LNCaP clone FGC (cell line): ENCODE measurements around the gene FAAH2.
"Not testable (repeated sequence)": the region's sequence is repeated elsewhere in the genome, so short reads cannot be mapped to it uniquely, and the experiment has no call there.

Source experiments
- DNase-seq: peaks from one replicate; pipeline ENCODE4 v3.0.0-alpha.2; 2011; ENCODE audit warnings: low read depth
- H3K4me3 ChIP-seq: 2 replicates; pipeline ENCODE4 v1.5.1; 2011; ENCODE audit warnings: mild to moderate bottlenecking, low read depth, low read length, control low read depth
- CTCF ChIP-seq: IDR thresholded peaks from 2 replicates; pipeline ENCODE4 v1.5.1; 2012; ENCODE audit warnings: mild to moderate bottlenecking; ENCODE audit not compliant: control insufficient read depth, insufficient read depth; ENCODE audit errors: extremely low read depth

Gene FAAH2

GRCh38 chrX:57368158-57368557 lies 81.7 kb downstream of the FAAH2 start:
- no peak for TF ChIP-seq CTCF
- DNase-seq = no peak
- H3K4me3 ChIP-seq = no peak overlapping the region

- no peak overlapping the region for H3K4me3 ChIP-seq
- TF ChIP-seq CTCF = no peak
- DNase-seq = no peak
These were observed 92.8 kb downstream of the FAAH2 start for GRCh38 chrX:57379296-57379695.

- no peak for DNase-seq
- TF ChIP-seq CTCF = no peak
- H3K4me3 ChIP-seq = no peak overlapping the region
These were observed 93.7 kb downstream of the FAAH2 start for GRCh38 chrX:57380026-57380796.

- DNase-seq, H3K4me3 ChIP-seq: not testable (repeated sequence)
These were observed 107.7 kb downstream of the FAAH2 start for GRCh38 chrX:57394162-57394561.

GRCh38 chrX:57403191-57403590 lies 116.7 kb downstream of the FAAH2 start:
- H3K4me3 ChIP-seq, DNase-seq: not testable (repeated sequence)

GRCh38 chrX:57406149-57406548 lies 119.6 kb downstream of the FAAH2 start:
- DNase-seq = no peak
- no peak for TF ChIP-seq CTCF
- no peak overlapping the region for H3K4me3 ChIP-seq

GRCh38 chrX:57417827-57418226 lies 131.3 kb downstream of the FAAH2 start:
- no peak for TF ChIP-seq CTCF

GRCh38 chrX:57422289-57422688 lies 135.8 kb downstream of the FAAH2 start:
- no peak for TF ChIP-seq CTCF
- H3K4me3 ChIP-seq = no peak overlapping the region
- no peak for DNase-seq

More at GRCh38 chrX:57417827-57418226, 131.3 kb downstream of the FAAH2 start:
- no peak overlapping the region for H3K4me3 ChIP-seq
- DNase-seq = no peak
